Fibroblast of skin of back (primary cell): ENCODE results near the gene EML1.
"Not testable (repeated sequence)": the region's sequence is repeated elsewhere in the genome, so short reads cannot be mapped to it uniquely, and the experiment has no call there.

Experiments
- DNase-seq: peaks from one replicate; pipeline ENCODE4 v3.0.0-alpha.2; 2013

Gene EML1

DNA sequence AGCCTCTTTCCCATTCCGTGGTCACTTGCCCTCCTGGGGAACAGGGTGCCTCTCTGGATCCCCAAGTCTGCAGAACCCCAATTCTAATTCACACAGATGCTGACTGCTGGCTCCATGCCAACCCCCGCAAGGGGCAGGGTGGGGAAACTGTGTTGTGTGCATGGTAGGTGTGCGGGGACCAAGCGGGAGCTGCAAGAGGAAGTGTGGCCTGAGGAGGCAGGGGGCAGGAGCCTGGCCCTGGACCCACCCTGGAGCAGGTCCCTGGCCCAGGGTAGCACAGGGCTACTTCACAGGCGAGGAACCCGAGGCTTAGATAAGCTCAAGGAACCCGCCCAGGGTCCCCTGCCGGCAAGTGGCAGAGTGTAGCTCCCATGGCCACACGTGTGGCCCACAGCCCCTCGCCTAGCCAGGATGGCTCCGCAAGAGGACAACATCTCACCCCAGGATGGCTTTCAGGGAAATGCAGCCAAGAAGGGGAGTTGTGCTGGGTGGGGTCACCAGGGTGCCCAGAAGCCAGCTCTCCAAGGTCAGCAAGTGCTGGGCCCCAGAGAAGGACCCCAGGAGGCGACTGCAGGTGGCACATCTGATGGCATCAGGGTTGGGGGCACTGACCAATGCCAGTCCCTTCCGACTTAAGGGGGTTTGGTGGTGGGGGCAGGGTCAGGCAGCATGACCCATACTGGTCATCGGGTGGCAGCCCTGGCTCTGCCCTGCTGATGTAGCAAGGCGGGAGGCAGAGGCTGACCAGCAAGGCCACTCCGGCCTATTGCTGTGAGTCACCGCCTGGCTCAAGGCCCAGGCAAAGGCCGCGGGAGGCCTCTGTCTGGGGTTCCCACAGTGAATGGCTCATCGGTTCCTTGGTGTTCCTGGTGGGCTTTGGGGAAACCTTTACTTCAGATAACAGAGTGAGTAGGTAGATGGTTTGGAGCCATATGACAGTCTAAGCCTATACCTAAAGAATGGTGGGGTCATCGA is 37.3 kb upstream of the EML1 start:
- peak; percentile 88 for DNase-seq

DNA sequence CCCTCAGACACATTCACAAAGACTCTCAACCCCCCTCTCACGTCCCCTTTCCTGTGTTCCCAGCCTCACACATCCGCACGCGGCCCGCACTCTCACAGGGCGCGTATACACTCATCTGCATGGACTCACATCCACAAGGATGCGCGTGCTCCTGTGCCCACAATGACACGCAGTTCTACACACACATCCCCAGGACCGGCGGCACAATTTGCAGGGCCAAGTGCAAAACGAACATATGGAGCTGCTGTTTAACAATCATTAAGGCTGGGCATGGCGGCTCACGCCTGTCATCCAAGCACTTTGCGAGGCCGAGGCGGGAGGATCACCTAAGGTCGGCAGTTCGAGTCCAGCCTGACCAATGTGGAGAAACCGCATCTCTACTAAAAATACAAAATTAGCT is 36.4 kb upstream of the EML1 start:
- DNase-seq, result no peak

DNA sequence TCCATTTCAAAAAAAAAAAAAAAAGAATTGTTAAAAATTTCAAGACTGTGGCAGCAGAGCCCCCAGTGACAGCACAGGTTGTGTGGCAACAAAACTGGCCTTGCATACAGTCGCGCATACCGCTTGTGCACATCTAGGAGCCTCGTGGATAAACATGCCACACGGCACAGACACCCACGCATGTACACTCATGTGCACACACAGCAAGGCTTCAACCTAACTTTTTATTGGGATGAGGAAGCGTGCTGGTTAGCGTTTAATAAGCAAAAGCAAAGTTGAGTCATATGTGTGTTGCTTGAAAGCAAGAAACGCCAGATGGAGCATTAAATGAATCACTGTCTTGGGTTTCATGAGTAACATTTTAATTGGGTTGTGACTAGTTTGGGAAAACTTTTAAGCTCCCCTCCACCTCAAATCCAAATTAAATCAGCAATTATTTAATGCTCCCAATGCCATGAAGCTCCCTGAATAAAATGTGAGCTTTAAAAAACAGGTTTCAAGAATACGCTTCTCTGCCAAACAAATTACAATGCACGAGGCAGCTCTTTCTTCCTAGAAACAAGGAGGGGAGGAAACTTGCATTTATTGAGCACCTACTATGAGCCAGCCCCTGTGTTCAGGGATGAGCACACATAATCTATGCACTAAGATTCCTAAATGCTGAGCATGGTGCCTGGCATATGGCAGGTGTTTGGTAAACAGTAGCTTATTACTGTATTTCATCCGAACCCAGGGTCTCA is 35.7 kb upstream of the EML1 start:
- peak; percentile 95 for DNase-seq

DNA sequence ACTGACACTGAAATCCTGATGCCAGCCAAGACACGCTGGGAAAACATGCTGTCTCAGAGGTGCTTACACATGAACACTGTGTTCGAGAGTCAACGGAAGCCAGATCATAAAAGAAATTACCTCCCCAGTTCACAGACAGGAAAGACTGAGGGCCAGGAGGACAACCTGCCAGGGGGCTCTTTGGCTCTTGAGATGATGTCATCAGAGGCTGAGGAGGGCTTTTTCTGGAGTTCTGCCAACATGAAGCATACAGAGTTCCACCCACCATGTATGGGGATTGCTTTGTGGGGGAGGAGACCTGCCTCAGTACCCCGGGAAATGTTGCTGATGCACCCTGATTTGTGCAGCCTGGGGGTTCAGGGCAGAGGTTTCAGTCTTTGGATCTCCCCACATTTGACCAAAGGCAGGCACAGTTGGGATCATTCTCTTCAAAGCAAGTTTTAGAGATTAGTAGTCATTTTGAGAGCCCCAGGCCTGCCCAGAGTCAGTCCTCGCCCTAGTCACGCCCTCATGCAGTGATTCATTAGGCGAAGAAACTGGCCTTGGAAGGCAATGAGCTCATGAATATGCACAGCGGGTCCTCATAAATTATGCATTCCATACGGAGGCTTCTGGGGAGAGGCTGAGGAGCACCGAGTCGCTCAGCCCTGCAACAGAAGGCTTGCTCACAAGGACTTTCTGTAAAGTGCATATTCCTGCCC is 34.9 kb upstream of the EML1 start:
- DNase-seq, result peak; percentile 98

DNA sequence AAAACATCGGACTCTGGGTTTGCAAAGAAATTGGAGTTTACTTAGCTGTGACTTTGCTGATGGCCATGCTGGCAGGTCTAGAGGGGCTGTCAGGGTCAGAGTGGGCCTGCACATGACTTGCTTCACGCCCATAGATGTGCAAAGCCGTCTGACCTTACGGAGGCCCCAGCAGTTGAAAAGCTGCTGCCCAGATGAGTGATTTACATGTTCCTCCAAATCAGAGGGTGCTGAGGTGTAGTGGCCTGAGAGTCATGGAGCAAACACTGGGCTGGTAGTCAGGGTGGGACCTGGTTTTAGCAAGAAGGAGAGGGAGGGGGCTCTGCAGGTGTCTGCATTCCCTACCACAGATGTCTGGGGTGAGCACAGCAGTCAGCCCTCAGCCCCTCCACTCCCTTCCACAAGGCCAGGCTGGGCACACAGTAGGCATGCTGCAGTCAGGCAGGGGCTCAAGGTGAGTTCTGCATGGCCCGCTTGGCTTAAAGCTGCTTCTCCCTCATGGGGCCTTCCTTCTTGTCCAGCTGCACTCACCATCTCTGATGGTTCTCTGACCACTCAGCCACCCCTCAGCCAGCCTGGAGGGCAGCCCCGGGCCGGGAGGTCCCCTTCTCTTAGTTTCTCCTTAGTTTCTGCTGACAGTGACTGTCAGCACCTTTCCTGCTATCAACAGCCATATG is 34.2 kb upstream of the EML1 start:
- DNase-seq, result no peak

DNA sequence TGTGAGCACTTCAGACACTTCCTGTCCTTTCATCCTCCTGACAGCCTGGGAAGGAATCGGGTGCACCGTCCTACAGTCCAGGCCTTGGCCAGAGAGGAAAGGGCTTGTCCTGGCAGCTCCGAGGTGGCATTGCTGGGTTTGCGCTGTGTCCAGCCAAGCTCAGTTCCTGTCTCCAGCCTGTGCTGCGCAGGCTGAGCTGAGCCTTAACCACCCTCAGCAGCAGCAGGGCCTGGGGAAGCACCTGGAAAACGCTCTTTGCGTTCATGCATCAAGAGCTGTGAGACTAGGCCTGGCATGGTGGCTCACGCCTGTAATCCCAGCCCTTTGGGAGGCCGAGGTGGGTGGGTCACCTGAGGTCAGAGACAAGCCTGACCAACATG is 33.7 kb upstream of the EML1 start:
- no peak for DNase-seq

DNA sequence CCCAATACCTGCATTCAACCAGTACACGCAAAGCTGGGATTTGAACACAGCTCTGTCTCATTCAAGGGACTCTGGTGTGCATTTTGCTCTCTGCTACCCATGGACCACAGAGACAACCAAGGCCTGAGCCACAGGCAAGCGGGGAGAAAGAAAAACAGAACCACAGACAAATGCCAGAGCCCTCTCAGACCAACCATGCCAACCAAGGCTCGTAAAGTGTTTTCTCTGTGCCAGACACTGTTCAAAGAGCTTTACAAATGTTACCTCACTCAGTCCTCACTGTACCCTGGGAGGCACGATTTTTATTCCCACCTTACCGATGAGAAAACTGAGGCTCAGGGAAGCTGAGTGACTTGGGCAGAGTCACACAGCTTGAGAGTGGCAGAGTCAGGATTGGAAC is 32.4 kb upstream of the EML1 start:
- no peak for DNase-seq

DNA sequence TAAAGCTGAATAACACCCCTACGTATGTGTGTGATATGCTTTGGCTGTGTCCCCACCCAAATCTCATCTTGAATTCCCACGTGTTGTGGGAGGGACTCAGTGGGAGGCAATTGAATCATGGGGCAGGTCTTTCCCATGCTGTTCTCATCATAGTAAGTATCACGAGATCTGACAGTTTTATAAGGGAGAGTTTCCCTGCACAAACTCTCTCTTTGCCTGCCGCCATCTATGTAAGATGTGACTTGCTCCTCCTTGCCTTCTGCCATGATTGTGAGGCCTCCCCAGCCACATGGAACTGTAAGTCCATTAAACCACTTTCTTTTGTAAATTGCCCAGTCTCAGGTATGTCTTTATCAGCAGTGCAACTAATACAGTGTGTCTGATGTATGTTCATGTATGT is 30.3 kb upstream of the EML1 start:
- not testable (repeated sequence) for DNase-seq

DNA sequence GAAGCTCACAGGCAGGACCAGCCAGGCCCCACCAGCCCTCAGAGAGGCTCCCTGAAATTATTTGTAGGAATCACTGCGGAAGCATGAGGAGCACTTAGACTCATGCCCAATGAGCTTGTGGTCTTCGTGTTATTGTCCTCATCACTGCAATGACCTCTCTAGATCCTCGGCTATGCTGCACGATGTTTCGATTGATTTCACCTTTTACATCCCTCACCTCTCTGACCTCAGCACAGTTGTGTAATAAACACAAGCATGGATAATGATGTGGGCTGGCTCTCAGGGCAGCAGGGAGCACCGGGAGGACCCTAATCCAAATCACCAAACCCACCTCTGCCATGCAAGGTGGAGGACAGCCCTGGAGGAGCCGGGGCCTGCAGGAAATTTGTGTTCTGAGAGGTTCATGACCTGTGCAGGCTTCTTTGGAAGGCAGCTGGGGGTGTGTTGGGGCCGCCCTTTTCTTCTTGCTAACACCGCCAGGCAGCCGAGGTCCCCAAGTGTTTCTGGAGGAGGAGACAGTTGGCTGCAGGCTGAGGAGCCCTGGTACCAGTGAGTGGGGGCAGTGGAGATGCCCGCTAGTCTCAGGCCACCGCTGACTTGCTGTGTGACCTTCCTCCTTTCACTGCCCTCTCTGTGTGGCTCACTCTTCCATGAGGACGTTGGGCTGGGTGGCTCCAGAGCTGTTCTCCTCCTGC is 29.5 kb upstream of the EML1 start:
- no peak for DNase-seq

DNA sequence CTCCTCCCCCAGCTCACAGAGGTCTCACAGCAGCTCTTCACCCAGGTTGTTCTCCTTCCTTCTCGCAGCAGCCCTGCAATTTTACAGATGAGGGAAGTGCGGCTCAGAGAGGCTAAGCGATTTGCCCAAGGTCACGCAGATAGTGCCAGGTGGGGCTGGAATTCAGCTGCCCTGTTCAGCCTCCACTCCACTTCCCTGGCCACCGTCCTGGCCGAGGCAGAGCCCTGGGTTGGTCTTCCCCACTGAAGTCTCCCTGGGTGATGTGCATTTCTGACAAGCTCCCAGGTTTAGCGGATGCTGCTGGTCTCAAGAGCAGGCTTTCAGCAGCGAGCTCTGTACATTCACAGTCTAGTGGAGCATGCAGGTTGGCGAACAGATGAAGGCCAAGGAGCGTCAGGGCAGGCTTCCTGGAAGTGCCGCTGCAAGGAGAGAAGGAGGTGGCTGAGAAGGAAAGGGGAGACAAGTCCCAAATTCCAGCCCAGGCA is 28.9 kb upstream of the EML1 start:
- DNase-seq, result no peak

DNA sequence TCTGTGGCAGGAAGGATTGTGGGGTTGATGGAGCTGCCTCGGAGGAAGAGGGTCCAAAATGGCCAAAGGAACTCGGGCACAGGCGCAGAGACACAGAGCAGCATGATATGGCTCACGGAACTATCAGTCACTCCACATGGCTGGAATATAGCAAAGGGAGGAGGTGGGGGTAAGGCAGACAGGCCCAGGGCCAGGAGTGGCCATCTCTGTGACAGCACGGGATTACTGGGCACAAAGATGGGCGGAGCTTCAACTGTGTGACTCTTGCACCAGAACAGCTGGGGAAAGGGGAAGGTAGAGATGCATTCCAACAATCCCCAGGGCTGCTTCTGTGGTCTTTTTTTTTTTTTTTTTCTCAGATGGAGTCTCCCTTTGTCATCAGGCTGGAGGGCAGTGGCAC is 24.8 kb upstream of the EML1 start:
- peak; percentile 81 for DNase-seq

DNA sequence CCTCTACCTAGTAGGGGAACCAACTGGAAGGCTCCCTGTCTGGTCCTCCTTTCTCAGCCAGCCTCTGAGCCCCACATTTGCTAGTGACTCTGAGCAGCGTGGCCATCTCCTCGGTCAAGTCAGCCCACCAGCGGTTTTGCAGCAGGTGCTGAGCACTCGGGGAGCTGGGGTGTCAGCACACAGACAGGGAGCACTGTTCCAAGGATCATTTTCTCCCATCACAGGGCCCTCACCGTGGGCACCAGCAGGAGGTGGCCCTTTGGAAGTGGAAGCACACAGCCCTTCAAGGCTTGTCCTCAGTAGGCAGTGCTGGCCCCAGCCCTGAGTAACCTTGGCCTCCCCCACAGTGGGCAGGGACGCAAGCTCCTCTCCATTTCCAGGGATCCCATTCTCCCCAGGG is 24.1 kb upstream of the EML1 start:
- DNase-seq, result no peak

DNA sequence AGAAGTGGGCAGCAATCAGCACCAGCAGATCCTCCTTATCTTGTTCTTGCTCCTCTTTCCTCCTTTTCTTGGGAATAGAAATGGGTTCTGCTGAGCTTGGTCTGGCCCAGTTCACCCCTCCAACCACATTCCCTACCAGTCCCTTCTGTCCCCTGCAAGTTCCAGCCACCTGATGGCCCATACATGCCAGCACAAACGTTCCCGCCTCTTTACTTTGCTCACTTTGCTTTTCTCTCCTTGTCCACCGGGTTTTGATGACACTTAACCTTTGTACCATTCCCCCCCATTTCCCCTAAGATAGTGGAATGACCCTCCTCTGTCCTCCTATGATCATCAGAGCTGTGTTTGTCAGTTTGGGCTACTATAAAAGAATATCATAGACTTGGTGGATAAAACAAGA is 23.4 kb upstream of the EML1 start:
- DNase-seq, result no peak

DNA sequence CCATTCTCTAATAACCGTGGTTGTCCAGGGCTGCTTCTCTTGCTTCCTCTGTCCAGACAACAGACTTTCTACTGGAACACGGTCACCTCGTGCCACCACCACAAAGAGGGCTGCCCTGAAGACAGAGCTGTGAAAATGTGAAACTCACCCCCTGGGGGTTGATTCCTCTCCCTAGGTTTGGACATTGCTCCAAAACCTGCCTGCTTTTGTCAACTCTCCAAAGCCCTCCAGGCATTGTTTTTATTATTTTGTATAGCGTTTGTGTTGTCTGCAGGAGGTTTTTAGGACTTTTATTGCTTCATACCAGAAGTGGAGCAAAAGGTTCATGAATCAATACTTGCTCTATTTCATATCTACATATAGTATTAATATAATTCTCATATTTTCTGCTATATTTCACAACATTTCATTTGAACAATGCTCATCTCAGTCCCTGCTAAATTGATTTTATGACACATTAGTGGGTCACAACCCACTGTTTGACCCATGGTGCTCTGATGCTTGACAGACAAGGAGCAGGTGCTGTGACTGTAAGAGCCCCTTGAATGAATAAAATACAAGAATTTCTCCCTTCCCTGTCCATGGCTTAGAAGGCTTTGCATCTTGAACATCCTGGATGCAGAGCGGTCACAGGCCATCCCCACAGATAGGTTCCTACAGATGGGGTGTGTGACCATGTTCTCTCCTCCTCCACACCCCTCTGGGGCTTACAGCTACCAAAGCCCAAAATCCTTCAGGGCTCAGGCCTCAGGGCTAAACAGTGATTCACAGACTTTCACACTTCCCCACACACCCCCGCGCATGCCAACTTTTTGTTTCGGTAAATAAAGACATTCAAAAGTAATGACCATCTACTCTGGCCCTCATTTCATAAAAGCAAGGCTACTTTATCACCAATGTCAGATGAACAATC is 20.6 kb upstream of the EML1 start:
- DNase-seq, result no peak

DNA sequence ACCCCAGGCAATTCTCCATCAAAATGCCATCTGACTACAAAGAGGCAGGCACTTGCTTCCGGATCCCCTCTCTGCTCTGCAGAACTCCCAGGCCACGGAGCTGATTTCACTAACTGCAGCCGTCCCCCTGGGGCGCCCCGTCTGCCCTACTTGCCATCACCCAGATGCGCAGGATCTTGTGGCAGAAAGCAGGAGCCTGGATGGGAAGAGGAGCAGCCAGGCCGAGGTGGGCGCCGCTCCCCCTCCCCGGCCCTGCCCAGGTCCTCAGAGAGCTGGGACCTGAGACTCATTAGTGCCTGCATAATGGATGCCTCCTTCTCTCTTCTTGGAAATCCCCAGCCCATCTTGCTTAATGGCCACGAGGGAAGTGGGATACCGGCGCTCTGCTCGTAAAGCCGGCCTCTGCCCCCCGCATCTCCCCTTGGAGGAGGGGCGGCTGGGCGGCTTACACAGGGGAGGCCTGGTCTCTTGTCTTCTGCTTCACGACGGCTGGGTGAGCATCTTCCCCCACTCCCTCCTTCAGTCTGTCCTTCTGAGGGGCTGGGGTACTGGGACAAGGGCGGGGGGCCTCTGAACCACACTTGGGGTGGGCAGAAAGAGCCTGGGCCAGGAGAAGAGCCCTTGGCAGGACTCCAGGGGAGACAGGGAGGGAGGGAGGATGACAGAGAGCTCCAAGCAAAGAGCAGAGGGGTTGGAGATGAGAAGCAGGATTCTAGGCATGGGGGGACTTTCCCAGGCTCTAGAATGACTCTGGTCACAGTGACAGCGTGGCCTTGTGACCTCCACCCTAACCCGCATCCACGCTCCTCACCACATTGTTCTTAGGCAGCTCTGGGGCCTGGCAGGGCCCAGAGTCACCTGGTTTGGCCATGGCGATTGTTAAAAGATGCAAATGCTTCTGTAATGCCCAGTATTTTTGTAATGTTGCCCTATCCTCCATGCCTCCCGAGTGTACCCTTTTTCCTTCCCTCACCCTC is 19.4 kb upstream of the EML1 start:
- DNase-seq, result no peak

DNA sequence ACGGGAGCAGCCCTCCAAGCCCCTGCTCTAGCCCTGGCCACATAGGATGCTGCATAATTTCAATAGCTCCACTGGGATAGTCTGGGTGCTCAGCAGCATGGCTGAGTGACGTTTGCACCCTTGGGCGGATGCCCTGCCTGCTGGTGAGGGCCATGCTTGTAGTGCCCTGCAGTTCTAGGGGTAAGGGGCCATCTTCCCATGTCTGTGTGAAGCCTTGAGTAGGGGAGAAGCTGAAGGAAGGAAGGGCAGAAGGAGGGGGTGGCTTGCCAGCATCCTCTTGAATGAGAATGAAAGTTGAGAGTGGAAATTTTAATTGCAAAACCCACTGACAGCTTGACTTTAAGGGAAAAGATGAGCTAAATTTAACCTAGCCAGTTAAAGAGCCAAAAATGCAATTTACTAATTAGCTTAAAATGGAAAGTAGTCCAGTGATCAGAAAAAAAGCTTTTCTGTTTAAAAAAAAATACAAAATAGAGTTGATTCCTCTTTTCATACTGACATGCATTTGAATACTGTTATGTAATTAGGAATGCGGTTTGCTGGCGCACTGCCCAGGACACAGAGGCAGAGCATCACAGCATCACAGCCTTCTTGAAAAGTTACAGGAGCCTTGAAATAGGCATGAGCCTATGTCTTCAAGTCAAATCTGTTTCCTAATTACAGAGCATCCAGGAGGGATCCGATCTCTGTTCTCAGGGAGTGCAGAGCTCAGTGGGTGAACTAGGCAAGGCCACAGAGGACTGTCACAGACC is 18.5 kb upstream of the EML1 start:
- DNase-seq, result peak; percentile 64

DNA sequence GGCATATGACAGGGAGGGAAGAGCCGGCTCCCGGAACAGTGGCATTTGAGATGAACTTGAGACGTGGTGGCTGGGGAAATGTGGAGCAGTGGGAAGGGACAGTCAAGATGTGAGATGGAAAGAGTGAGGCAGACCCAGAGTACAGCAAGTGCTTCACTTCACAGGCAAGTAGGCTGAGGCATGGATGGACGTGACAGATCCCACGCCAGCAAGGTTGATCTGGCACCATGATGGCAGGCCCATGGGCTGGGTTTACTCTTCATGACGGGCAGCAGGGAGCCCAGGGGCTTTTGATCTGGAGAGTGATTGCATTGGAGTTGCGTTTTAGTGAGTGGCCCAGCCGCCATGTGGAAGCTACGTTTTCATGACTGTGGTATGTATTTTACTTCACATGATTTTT is 17.9 kb upstream of the EML1 start:
- DNase-seq, result no peak

DNA sequence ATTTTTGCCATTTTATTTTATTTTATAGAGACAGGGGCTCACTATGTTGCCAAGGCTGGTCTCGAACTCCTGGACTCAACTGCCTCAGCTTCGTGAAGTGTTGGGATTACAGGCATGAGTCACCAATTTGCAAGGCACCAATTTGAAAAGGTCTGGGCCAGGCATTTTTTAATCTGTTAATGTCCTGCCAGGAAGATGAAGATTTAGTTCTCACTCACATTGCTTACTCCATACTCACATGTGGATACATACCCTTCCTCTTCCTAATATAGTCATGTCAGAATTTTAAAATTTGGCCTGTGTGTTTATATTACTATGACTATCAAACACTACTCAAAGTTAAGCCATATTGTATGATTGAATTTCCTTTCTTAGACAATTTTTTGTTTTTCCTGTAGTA is 15.3 kb upstream of the EML1 start:
- peak; percentile 70 for DNase-seq

DNA sequence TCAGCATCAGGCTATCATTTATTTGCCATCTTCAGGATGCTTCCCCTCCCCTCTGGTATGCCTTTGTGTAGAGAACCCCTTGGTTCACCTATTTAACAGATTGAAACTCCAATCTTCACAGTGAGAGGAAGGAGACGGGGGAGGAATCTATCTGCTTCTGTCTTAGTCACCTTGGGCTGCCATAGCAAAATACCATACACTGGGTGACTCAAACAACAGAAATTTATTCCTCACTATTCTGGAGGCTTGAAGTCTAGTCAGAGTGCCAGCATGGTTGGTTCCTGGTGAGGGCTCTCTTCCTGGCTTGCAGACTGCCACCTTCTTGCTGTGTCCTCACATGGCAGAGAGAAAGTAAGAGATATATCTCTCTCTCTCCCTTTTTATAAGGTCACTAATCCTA is 13.5 kb upstream of the EML1 start:
- DNase-seq, result peak; percentile 89
